Mesenchymal stem cell (in vitro differentiated cells and primary cell): ENCODE measurements around the gene TMEM123.

Experiments
- DNase-seq: peaks from one replicate; pipeline ENCODE4 v3.0.0-alpha.2; 2013
- H2AFZ ChIP-seq: one replicate; pipeline ENCODE4 v1.6.1; 2013; ENCODE audit warnings: low read depth, mild to moderate bottlenecking, control low read depth, inconsistent platforms, low read length, moderate library complexity
- H2AK5ac ChIP-seq: 2 replicates; pipeline ENCODE4 v1.6.1; 2013; ENCODE audit warnings: low read length, moderate library complexity, mild to moderate bottlenecking, inconsistent platforms; ENCODE audit not compliant: severe bottlenecking
- H2BK120ac ChIP-seq: one replicate; pipeline ENCODE4 v1.6.1; 2013; ENCODE audit warnings: low read depth, mild to moderate bottlenecking, inconsistent platforms, low read length, moderate library complexity
- H2BK12ac ChIP-seq, 2 experiments: one replicate each; pipeline ENCODE4 v1.6.1; 2013; ENCODE audit warnings: inconsistent platforms in 2 of 2, low read length in 2 of 2, mild to moderate bottlenecking in 2 of 2, moderate library complexity in 2 of 2, control low read depth in 1 of 2
- H2BK15ac ChIP-seq: one replicate; pipeline ENCODE4 v1.6.1; 2013; ENCODE audit warnings: mild to moderate bottlenecking, low read depth, inconsistent platforms; ENCODE audit not compliant: poor library complexity, severe bottlenecking
- H2BK5ac ChIP-seq: 2 replicates; pipeline ENCODE4 v1.6.1; 2013; ENCODE audit warnings: low read depth, mild to moderate bottlenecking, low read length, control low read depth, inconsistent platforms; ENCODE audit not compliant: poor library complexity, severe bottlenecking
- H3K14ac ChIP-seq, 2 experiments: one replicate each; pipeline ENCODE4 v1.6.1; 2013; ENCODE audit warnings: inconsistent platforms in 2 of 2, low read length in 2 of 2, control low read depth in 1 of 2, mild to moderate bottlenecking in 1 of 2, moderate library complexity in 1 of 2
- H3K18ac ChIP-seq, 2 experiments: one replicate each; pipeline ENCODE4 v1.6.1; 2013; ENCODE audit warnings: inconsistent platforms in 2 of 2, low read length in 2 of 2, control low read depth in 1 of 2, low read depth in 1 of 2, mild to moderate bottlenecking in 1 of 2
- H3K23ac ChIP-seq, 2 experiments: one replicate each; pipeline ENCODE4 v1.6.1; 2013; ENCODE audit warnings: inconsistent platforms in 2 of 2, low read length in 2 of 2, mild to moderate bottlenecking in 2 of 2, moderate library complexity in 2 of 2, control low read depth in 1 of 2
- H3K27ac ChIP-seq: 2 replicates; pipeline ENCODE4 v1.5.1; 2013; ENCODE audit warnings: mild to moderate bottlenecking, moderate library complexity, low read length, control low read depth, inconsistent platforms; ENCODE audit not compliant: poor library complexity, severe bottlenecking
- H3K27me3 ChIP-seq, 2 experiments: 2 replicates each; pipeline versions ENCODE4 v1.6.1 to v1.7.0; 2013; ENCODE audit warnings: low read length in 2 of 2, mild to moderate bottlenecking in 2 of 2, moderate library complexity in 2 of 2, control low read depth in 1 of 2, inconsistent platforms in 1 of 2; ENCODE audit not compliant: control insufficient read depth in 1 of 2, insufficient read depth in 1 of 2
- H3K36me3 ChIP-seq, 2 experiments: 2 replicates each; pipeline versions ENCODE4 v1.6.1 to v1.7.0; 2013; ENCODE audit warnings: low read length in 2 of 2, control low read depth in 1 of 2, inconsistent platforms in 1 of 2, low read depth in 1 of 2, mild to moderate bottlenecking in 1 of 2; ENCODE audit not compliant: insufficient read depth in 2 of 2, control insufficient read depth in 1 of 2
- H3K4ac ChIP-seq, 2 experiments: one replicate each; pipeline ENCODE4 v1.6.1; 2013; ENCODE audit warnings: inconsistent platforms in 2 of 2, low read length in 2 of 2, mild to moderate bottlenecking in 2 of 2, moderate library complexity in 2 of 2, control low read depth in 1 of 2, low read depth in 1 of 2
- H3K4me1 ChIP-seq: 2 replicates; pipeline ENCODE4 v1.6.1; 2013; ENCODE audit warnings: low read depth, low read length, control low read depth; ENCODE audit not compliant: control insufficient read depth, insufficient read depth
- H3K4me2 ChIP-seq: 2 replicates; pipeline ENCODE4 v1.6.1; 2013; ENCODE audit warnings: low read length, mild to moderate bottlenecking, inconsistent platforms; ENCODE audit not compliant: poor library complexity, severe bottlenecking
- H3K4me3 ChIP-seq, 2 experiments: 2 replicates each; pipeline versions ENCODE4 v1.5.1 to v1.7.0; 2013; ENCODE audit warnings: low read length in 2 of 2, mild to moderate bottlenecking in 2 of 2, control low read depth in 1 of 2, low read depth in 1 of 2; ENCODE audit not compliant: insufficient read depth in 1 of 2
- H3K79me1 ChIP-seq: replicated peaks from 2 replicates; pipeline ENCODE4 v1.6.1; 2013; ENCODE audit warnings: mild to moderate bottlenecking, control low read depth, low read length, inconsistent platforms; ENCODE audit not compliant: poor library complexity, severe bottlenecking
- H3K9ac ChIP-seq: 2 replicates; pipeline ENCODE4 v1.7.0; 2013; ENCODE audit warnings: mild to moderate bottlenecking, low read length, moderate library complexity
- H3K9me3 ChIP-seq: 2 replicates; pipeline ENCODE4 v1.7.0; 2013; ENCODE audit warnings: mild to moderate bottlenecking, low read length; ENCODE audit not compliant: control insufficient read depth
- H4K8ac ChIP-seq: one replicate; pipeline ENCODE4 v1.6.1; 2013; ENCODE audit warnings: inconsistent platforms, mild to moderate bottlenecking, low read length, moderate library complexity
- H4K91ac ChIP-seq: one replicate; pipeline ENCODE4 v1.6.1; 2013; ENCODE audit warnings: mild to moderate bottlenecking, low read length, inconsistent platforms
- WGBS: methylation state at CpG from one replicate; pipeline ENCODE4 v1.1.7; 2013; ENCODE audit warnings: mixed read lengths; 5-methylcytosine and 5-hydroxymethylcytosine counted together

TMEM123 gene

DNA sequence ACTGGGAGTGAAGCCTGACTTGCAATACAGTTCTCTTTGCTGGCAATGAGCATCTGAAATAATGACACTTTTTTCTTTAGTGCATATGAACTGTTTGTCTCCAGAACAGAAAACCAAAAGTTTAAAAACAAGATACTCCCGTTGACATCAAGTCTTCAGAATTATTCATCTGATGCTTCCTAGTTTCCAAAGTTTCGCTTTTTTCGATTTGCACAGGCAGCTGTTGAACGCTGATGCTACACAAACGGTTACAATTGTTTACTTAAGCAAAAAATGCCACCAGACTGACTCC lies 106.2 kb downstream of the TMEM123 start:
- Histone ChIP-seq H4K91ac (peak overlapping the region; percentile 98), H3K23ac (no peak overlapping the region), H2BK15ac (no peak overlapping the region), H2AK5ac (no peak overlapping the region), H3K14ac (no peak overlapping the region), H4K8ac (peak overlapping the region; percentile 89), H3K79me1 (no peaks in the 10 kb centered on the region), H3K4me2 (peak overlapping the region; percentile 89), H2BK120ac (no peak overlapping the region), H3K9ac (peak overlapping the region; percentile 96), H3K36me3 (peaks cover 3 to 20% of the 10 kb centered on the region in 2 experiments), H3K4me1 (no peaks in the 10 kb centered on the region), H3K9me3 (no peaks in the 10 kb centered on the region), H2BK12ac (peak overlapping the region in 1 of 2 experiments; percentile 82), H3K18ac (peak overlapping the region; percentile 96 to 97), H3K4me3 (peak overlapping the region; percentile 63 to 97), H3K4ac (peak overlapping the region in 1 of 2 experiments; percentile 50), H3K27me3 (no peaks in the 10 kb centered on the region), H3K27ac (peak overlapping the region; percentile 95), H2AFZ (peak overlapping the region; percentile 33), H2BK5ac (peak overlapping the region; percentile 75)
- WGBS = 0% methylated on average over 5 of the region's 5 CpGs
- no peak for DNase-seq
